GM12878 (cell line): ENCODE measurements around the gene RAB24. TPM values are rescaled to one million over a fixed set of nuclear protein-coding genes. Genes with fewer than 3 reads are reported as not detected.

Source experiments
- BACH1 ChIP-seq: fragments of 450-650 bp; IDR thresholded peaks from 2 replicates; pipeline ENCODE4 v1.6.1; 2017; ENCODE audit warnings: mild to moderate bottlenecking, borderline replicate concordance
- BHLHE40 ChIP-seq, 2 experiments: fragments of 450-650 bp in 1 of 2; IDR thresholded peaks; 2 replicates each; pipeline ENCODE4 v1.6.1; 2011 to 2017; ENCODE audit warnings: low read depth in 2 of 2, borderline replicate concordance in 1 of 2, improper control_type of control experiment in 1 of 2, low read length in 1 of 2, mild to moderate bottlenecking in 1 of 2
- BMI1 ChIP-seq: fragments of 450-650 bp; IDR thresholded peaks from 2 replicates; pipeline ENCODE4 v1.6.1; 2016; ENCODE audit warnings: mild to moderate bottlenecking, moderate library complexity, borderline replicate concordance
- CEBPB ChIP-seq, 2 experiments: fragments of 150-350 bp in 1 of 2; IDR thresholded peaks; 2 replicates each; pipeline ENCODE4 v1.6.1; 2012 to 2014; ENCODE audit warnings: low read depth in 2 of 2, low read length in 2 of 2, borderline replicate concordance in 1 of 2, inconsistent platforms in 1 of 2
- DPF2 ChIP-seq: fragments of 450-650 bp; IDR thresholded peaks from 2 replicates; pipeline ENCODE4 v1.6.1; 2017; ENCODE audit warnings: mild to moderate bottlenecking
- EZH2 ChIP-seq: IDR thresholded peaks from 2 replicates; pipeline ENCODE4 v1.6.1; 2012; ENCODE audit warnings: low read depth, mild to moderate bottlenecking, control low read depth, inconsistent platforms, low read length, borderline replicate concordance; ENCODE audit not compliant: control insufficient read depth
- IRF4 ChIP-seq: IDR thresholded peaks from 2 replicates; pipeline ENCODE4 v1.6.1; 2011; ENCODE audit warnings: low read depth, low read length
- JUNB ChIP-seq: IDR thresholded peaks from 2 replicates; pipeline ENCODE4 v1.6.1; 2016; ENCODE audit warnings: antibody characterized with exemption, mild to moderate bottlenecking
- LARP7 ChIP-seq: fragments of 450-650 bp; IDR thresholded peaks from 2 replicates; pipeline ENCODE4 v1.6.1; 2017; ENCODE audit warnings: mild to moderate bottlenecking
- NRF1 ChIP-seq: conservative IDR thresholded peaks from 2 replicates; pipeline ENCODE4 v1.6.1; 2011; ENCODE audit warnings: mild to moderate bottlenecking, low read depth, low read length, improper control_type of control experiment
- PML ChIP-seq: IDR thresholded peaks from 2 replicates; pipeline ENCODE4 v1.6.1; 2012; ENCODE audit warnings: low read length, inconsistent platforms
- POLR2AphosphoS5 ChIP-seq: IDR thresholded peaks from 2 replicates; pipeline ENCODE4 v1.6.1; 2011; ENCODE audit warnings: mild to moderate bottlenecking, low read length, inconsistent platforms
- RELA ChIP-seq: fragments of 450-650 bp; IDR thresholded peaks from 2 replicates; pipeline ENCODE4 v1.8.0; 2014; ENCODE audit warnings: borderline replicate concordance; ENCODE audit not compliant: partially characterized antibody
- SREBF2 ChIP-seq: IDR thresholded peaks from 2 replicates; pipeline ENCODE4 v1.6.1; 2012; ENCODE audit warnings: mild to moderate bottlenecking, low read length
- STAT3 ChIP-seq: IDR thresholded peaks from 2 replicates; pipeline ENCODE4 v1.6.1; 2011; ENCODE audit warnings: low read depth, low read length, improper control_type of control experiment
- ZNF217 ChIP-seq: fragments of 450-650 bp; IDR thresholded peaks from 2 replicates; pipeline ENCODE4 v1.6.1; 2017; ENCODE audit warnings: antibody characterized with exemption, mild to moderate bottlenecking
- polyA plus RNA-seq, 11 experiments: library from polyadenylated mRNA; depleted of rRNA in 4 of 11; unstranded in 6 of 11; stranded (reverse) in 5 of 11; fragments of >200 nt; fragmentation: Nextera tagmentation in 4 of 11; fragmentation: Illumina TruSeq in 1 of 11; extraction: Ambion mirVana in 4 of 11; extraction: Trizol in 1 of 11; gene quantifications; 1 replicate in 1 of 11; 2 replicates in 10 of 11; pipeline versions ENCODE4 v1.2.1 to v1.2.3, GENCODE V29; 2011 to 2016; ENCODE audit warnings: inconsistent platforms in 2 of 11, missing spikeins in 2 of 11, low read depth in 1 of 11
- total RNA-seq, 4 experiments: library from RNA; depleted of rRNA in 3 of 4; stranded (reverse); fragments of >200 nt in 3 of 4; fragmentation: Illumina TruSeq in 1 of 4; extraction: Trizol in 1 of 4; gene quantifications; 2 replicates each; pipeline versions ENCODE4 v1.2.1 to v1.2.3, GENCODE V29; 2013 to 2021
- TF ChIP-seq, protein P1 (sequence below): fragments of 450-650 bp; IDR thresholded peaks from 2 replicates; pipeline ENCODE4 v1.6.1; 2018; ENCODE audit warnings: borderline replicate concordance, mild to moderate bottlenecking; ENCODE audit not compliant: partially characterized antibody
- TF ChIP-seq, protein P2 (sequence below): fragments of 450-650 bp; formaldehyde crosslinking; IDR thresholded peaks from 2 replicates; pipeline ENCODE4 v1.4.0; 2022; ENCODE audit warnings: mild to moderate bottlenecking, moderate library complexity
- TF ChIP-seq, protein P3 (sequence below): IDR thresholded peaks from 2 replicates; pipeline ENCODE4 v1.6.1; 2011; ENCODE audit warnings: borderline replicate concordance, low read depth, mild to moderate bottlenecking, moderate library complexity, low read length; ENCODE audit not compliant: insufficient read depth, poor library complexity, severe bottlenecking
- TF ChIP-seq, protein P4 (sequence below): fragments of 450-650 bp; IDR thresholded peaks from 2 replicates; pipeline ENCODE4 v1.6.1; 2017; ENCODE audit warnings: antibody characterized with exemption, mild to moderate bottlenecking, moderate library complexity

RAB24 gene
- total and polyA plus RNA-seq, 10 of the 15 experiments (the other 5 are each of a cell fraction or from before 2014, with no cell fraction given) = 8.0 to 44.4 (median 24.4) TPM

DNA sequence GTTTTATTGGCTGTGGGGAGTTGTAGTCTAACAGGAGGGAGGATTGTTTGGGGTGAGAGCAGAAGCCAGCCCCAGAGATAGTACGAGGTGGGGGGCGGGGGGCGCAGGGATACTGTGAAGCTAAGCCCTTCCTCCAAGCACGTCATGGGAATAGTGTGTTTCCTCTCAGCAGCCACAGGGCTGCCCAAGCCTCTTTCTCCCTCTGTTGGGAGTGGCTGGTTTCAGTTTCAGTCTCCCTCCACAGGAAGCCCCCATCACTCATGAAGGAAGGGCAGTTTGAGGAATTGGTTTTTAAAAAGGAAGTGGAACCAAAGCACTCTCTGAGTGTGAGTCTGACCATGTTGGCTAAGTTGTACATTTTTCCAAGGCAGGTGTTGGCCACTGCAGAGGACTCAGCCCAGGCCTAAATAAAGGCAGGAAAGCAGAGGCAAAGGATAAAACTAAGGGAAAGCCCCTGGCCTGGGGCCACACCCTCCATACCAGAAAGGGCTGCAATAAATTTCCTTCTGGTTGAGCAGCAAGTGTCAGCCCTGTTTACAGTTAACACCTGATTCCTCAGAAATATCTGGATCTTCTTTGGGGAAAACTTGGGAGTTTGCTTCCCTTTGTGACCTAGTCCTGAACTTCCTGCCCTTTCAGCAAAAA lies 3.2 kb downstream of the RAB24 start (continued):
- TF ChIP-seq JUNB (0 out of 2 replicates have a peak, but pooled peaks have one; percentile 16), RELA (peak; percentile 43), SREBF2 (no peak), BMI1 (no peak), ZNF217 (no peak), POLR2AphosphoS5 (0 out of 2 replicates have a peak, but pooled peaks have one; percentile 34), LARP7 (no peak), NRF1 (no peak), DPF2 (peak; percentile 86), STAT3 (no peak), EZH2 (no peak), CEBPB (IDR thresholded peaks at IDR 0.05; ENCODE audit: borderline replicate concordance in 1 of 2, low read depth in 2 of 2, low read length in 2 of 2) (no peak), PML (peak; percentile 58; the same call in 1 of the 2 replicates), BHLHE40 (IDR thresholded peaks at IDR 0.05; ENCODE audit: borderline replicate concordance in 1 of 2, low read depth in 2 of 2, low read length in 1 of 2) (peak in 1 of 2 experiments; percentile 40; a peak in 1 of 4 replicates), BACH1 (peak; percentile 60; the same call in 1 of the 2 replicates), IRF4 (peak; percentile 85)
- TF ChIP-seq, protein P1, sequence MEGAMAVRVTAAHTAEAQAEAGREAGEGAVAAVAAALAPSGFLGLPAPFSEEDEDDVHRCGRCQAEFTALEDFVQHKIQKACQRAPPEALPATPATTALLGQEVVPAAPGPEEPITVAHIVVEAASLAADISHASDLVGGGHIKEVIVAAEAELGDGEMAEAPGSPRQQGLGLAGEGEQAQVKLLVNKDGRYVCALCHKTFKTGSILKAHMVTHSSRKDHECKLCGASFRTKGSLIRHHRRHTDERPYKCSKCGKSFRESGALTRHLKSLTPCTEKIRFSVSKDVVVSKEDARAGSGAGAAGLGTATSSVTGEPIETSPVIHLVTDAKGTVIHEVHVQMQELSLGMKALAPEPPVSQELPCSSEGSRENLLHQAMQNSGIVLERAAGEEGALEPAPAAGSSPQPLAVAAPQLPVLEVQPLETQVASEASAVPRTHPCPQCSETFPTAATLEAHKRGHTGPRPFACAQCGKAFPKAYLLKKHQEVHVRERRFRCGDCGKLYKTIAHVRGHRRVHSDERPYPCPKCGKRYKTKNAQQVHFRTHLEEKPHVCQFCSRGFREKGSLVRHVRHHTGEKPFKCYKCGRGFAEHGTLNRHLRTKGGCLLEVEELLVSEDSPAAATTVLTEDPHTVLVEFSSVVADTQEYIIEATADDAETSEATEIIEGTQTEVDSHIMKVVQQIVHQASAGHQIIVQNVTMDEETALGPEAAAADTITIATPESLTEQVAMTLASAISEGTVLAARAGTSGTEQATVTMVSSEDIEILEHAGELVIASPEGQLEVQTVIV = no peak
- TF ChIP-seq, protein P2, sequence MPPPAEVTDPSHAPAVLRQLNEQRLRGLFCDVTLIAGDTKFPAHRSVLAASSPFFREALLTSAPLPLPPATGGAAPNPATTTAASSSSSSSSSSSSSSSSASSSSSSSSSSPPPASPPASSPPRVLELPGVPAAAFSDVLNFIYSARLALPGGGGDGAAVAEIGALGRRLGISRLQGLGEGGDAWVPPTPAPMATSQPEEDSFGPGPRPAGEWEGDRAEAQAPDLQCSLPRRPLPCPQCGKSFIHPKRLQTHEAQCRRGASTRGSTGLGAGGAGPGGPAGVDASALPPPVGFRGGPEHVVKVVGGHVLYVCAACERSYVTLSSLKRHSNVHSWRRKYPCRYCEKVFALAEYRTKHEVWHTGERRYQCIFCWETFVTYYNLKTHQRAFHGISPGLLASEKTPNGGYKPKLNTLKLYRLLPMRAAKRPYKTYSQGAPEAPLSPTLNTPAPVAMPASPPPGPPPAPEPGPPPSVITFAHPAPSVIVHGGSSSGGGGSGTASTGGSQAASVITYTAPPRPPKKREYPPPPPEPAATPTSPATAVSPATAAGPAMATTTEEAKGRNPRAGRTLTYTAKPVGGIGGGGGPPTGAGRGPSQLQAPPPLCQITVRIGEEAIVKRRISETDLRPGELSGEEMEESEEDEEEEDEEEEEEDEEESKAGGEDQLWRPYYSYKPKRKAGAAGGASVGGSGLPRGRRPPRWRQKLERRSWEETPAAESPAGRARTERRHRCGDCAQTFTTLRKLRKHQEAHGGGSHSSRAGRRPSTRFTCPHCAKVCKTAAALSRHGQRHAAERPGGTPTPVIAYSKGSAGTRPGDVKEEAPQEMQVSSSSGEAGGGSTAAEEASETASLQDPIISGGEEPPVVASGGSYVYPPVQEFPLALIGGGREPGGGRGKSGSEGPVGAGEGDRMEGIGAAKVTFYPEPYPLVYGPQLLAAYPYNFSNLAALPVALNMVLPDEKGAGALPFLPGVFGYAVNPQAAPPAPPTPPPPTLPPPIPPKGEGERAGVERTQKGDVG = no peak
- TF ChIP-seq, protein P3, sequence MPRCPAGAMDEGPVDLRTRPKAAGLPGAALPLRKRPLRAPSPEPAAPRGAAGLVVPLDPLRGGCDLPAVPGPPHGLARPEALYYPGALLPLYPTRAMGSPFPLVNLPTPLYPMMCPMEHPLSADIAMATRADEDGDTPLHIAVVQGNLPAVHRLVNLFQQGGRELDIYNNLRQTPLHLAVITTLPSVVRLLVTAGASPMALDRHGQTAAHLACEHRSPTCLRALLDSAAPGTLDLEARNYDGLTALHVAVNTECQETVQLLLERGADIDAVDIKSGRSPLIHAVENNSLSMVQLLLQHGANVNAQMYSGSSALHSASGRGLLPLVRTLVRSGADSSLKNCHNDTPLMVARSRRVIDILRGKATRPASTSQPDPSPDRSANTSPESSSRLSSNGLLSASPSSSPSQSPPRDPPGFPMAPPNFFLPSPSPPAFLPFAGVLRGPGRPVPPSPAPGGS = peak; percentile 12
- TF ChIP-seq, protein P4, sequence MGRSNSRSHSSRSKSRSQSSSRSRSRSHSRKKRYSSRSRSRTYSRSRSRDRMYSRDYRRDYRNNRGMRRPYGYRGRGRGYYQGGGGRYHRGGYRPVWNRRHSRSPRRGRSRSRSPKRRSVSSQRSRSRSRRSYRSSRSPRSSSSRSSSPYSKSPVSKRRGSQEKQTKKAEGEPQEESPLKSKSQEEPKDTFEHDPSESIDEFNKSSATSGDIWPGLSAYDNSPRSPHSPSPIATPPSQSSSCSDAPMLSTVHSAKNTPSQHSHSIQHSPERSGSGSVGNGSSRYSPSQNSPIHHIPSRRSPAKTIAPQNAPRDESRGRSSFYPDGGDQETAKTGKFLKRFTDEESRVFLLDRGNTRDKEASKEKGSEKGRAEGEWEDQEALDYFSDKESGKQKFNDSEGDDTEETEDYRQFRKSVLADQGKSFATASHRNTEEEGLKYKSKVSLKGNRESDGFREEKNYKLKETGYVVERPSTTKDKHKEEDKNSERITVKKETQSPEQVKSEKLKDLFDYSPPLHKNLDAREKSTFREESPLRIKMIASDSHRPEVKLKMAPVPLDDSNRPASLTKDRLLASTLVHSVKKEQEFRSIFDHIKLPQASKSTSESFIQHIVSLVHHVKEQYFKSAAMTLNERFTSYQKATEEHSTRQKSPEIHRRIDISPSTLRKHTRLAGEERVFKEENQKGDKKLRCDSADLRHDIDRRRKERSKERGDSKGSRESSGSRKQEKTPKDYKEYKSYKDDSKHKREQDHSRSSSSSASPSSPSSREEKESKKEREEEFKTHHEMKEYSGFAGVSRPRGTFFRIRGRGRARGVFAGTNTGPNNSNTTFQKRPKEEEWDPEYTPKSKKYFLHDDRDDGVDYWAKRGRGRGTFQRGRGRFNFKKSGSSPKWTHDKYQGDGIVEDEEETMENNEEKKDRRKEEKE = no peak
